Measurements from ENCODE around the gene RIPOR2. TPM values are rescaled to one million over a fixed set of nuclear protein-coding genes. Genes with fewer than 3 reads are reported as not detected.
"Not testable (repeated sequence)": the region's sequence is repeated elsewhere in the genome, so short reads cannot be mapped to it uniquely, and the experiment has no call there.

The RIPOR2 gene
- total RNA-seq, 2 experiments from 2014 or later, result 18.0 to 28.9 TPM

GRCh38 chr6:24881376-24881775, 54.4 kb downstream of the RIPOR2 start:
- Histone ChIP-seq H2AFZ (ENCODE audit: low read length) (peak overlapping the region; percentile 18; the same call in 1 of the 2 replicates), H3K79me2 (ENCODE audit: insufficient read depth, low read depth, low read length) (peaks cover 43% of the 10 kb centered on the region; the same call in 1 of the 2 replicates), H3K27ac (ENCODE audit: low read depth, low read length, poor library complexity, severe bottlenecking) (peak overlapping the region; percentile 83), H3K9me2 (ENCODE audit: insufficient read depth, low read length) (no peaks in the 10 kb centered on the region), H3K9me3 (ENCODE audit: low read length) (peaks cover 19% of the 10 kb centered on the region), H4K20me1 (ENCODE audit: insufficient read depth, low read length) (no peaks in the 10 kb centered on the region), H3K4me3 (ENCODE audit: low read depth, low read length, poor library complexity, severe bottlenecking) (peak overlapping the region; percentile 27), H3K36me3 (ENCODE audit: insufficient read depth, low read length) (peaks cover 30% of the 10 kb centered on the region), H3K4me2 (ENCODE audit: low read length) (peak overlapping the region; percentile 71), H3K4me1 (ENCODE audit: insufficient read depth, low read length, poor library complexity, severe bottlenecking) (peaks cover 71% of the 10 kb centered on the region)
- ChIA-PET CTCF (ENCODE audit: unreplicated experiment) (interaction anchor here (1.0 to 1.8 kb wide), 3 partner anchors 19 to 39 kb away, joined by 3 to 4 read pairs (median 4); no protein-coding TSS in a partner anchor), POLR2A (interaction anchor here (1.0 to 3.0 kb wide), 11 partner anchors 8 to 113 kb away, joined by 3 to 26 read pairs (median 7); no protein-coding TSS in a partner anchor)
- TF ChIP-seq EZH2phosphoT487 (IDR thresholded peaks at IDR 0.05; ENCODE audit: borderline replicate concordance, low read depth, low read length), result no peak
- no peak for DNase-seq (ENCODE audit: low spot score)
- no TSS peak for BruUV-seq (replicated peaks)
- intact Hi-C loops (cut with micrococcal nuclease; ENCODE audit: unreplicated experiment), result loop anchor here (10.0 kb wide), 1 partner anchor 387 kb away; the partner anchor contains the start of gene ALDH5A1

DNA sequence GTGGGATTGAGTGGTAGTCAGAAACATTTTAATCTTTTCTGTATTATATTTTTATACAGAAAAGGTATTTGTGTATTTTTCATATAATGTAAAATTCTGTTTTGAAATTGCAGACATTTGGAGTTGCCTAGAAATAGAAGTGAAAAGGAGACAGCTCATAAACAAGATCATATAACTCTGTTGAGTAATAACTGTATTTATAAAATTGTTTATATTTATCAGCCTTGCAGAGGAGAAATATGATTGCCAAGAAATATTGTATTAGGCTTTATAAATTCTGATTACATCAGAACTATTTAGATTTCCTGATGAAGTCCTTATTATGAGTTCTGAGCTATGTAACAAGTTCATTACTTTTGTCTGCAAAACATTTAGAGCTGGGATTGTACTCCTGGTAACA, 55.3 kb downstream of the RIPOR2 start:
- ChIA-PET POLR2A (interaction anchor here (0.8 to 2.9 kb wide), 6 partner anchors 8 to 110 kb away, joined by 3 to 11 read pairs (median 4); no protein-coding TSS in a partner anchor), CTCF (ENCODE audit: unreplicated experiment) (interaction anchor here (0.6 kb wide), 1 partner anchor 30 kb away, joined by 3 read pairs; no protein-coding TSS in a partner anchor)
- no TSS peak for BruUV-seq (replicated peaks)
- peaks cover 21% of the 10 kb centered on the region for H3K9me3 ChIP-seq (ENCODE audit: low read length)
- no peaks in the 10 kb centered on the region for H3K9me2 ChIP-seq (ENCODE audit: insufficient read depth, low read length)
- H4K20me1 ChIP-seq (ENCODE audit: insufficient read depth, low read length), result no peaks in the 10 kb centered on the region
- no peak overlapping the region for H2AFZ ChIP-seq (ENCODE audit: low read length)
- H3K79me2 ChIP-seq (ENCODE audit: insufficient read depth, low read depth, low read length), result peaks cover 34% of the 10 kb centered on the region; the same call in 1 of the 2 replicates
- TF ChIP-seq, protein P1, sequence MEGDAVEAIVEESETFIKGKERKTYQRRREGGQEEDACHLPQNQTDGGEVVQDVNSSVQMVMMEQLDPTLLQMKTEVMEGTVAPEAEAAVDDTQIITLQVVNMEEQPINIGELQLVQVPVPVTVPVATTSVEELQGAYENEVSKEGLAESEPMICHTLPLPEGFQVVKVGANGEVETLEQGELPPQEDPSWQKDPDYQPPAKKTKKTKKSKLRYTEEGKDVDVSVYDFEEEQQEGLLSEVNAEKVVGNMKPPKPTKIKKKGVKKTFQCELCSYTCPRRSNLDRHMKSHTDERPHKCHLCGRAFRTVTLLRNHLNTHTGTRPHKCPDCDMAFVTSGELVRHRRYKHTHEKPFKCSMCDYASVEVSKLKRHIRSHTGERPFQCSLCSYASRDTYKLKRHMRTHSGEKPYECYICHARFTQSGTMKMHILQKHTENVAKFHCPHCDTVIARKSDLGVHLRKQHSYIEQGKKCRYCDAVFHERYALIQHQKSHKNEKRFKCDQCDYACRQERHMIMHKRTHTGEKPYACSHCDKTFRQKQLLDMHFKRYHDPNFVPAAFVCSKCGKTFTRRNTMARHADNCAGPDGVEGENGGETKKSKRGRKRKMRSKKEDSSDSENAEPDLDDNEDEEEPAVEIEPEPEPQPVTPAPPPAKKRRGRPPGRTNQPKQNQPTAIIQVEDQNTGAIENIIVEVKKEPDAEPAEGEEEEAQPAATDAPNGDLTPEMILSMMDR (conservative IDR thresholded peaks at IDR 0.05; ENCODE audit: low read length), result no peak
- TF ChIP-seq EZH2phosphoT487 (IDR thresholded peaks at IDR 0.05; ENCODE audit: borderline replicate concordance, low read depth, low read length), result no peak
- H3K36me3 ChIP-seq (ENCODE audit: insufficient read depth, low read length), result peaks cover 39% of the 10 kb centered on the region
- H3K4me3 ChIP-seq (ENCODE audit: low read depth, low read length, poor library complexity, severe bottlenecking), result no peak overlapping the region
- peak overlapping the region; percentile 83 for H3K27ac ChIP-seq (ENCODE audit: low read depth, low read length, poor library complexity, severe bottlenecking)
- peaks cover 66% of the 10 kb centered on the region for H3K4me1 ChIP-seq (ENCODE audit: insufficient read depth, low read length, poor library complexity, severe bottlenecking)
- DNase-seq (ENCODE audit: low spot score), result no peak
- intact Hi-C loops (cut with micrococcal nuclease; ENCODE audit: unreplicated experiment), result loop anchor here (10.0 kb wide), 1 partner anchor 386 kb away; the partner anchor contains the start of gene ALDH5A1
- 0 out of 2 replicates have a peak overlapping the region, but pooled peaks have one; percentile 4 for H3K4me2 ChIP-seq (ENCODE audit: low read length)

DNA sequence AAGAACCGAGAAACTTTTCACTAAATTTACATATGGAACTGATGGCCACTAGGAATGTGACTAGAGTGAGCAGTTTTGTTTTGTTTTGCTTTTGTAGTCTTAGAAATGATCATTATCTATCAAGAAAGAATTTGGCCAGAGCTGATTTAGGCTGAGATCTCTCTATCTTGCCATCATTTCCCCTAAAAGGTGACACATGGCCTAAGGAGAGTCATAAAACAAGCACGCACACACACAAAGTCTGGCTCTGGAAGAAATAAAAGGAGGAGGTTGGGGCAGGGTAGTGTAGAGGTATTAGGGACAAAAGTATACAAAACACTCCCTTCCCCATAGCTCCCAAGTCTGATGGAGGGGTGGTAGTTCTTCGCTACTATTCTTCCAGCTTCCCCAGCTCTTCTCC, 56.4 kb downstream of the RIPOR2 start:
- no peaks in the 10 kb centered on the region for H4K20me1 ChIP-seq (ENCODE audit: insufficient read depth, low read length)

DNA sequence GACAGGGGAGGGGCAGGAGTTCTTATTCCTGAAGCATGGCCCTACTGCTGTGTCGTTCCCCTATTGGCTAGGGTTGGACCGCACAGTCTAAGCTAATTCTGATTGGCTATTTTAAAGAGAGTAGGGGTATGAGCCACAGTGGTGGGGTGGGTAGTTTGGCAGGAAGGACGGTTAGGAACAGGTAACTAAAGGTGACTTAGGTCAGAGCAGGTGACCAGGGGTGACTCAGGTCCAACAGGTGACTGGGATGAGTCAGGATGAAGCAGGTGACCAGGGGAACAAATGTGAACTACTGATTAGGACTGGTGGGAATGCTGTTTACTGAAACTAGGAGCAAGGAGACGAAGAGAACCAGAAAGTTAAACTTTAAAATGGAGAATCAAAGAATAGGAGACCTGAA, 58.0 kb downstream of the RIPOR2 start:
- H2AFZ ChIP-seq (ENCODE audit: low read length); H3K9me2 ChIP-seq (ENCODE audit: insufficient read depth, low read length); BruUV-seq (replicated peaks); H4K20me1 ChIP-seq (ENCODE audit: insufficient read depth, low read length); H3K4me3 ChIP-seq (ENCODE audit: low read depth, low read length, poor library complexity, severe bottlenecking); intact Hi-C loops (cut with micrococcal nuclease; ENCODE audit: unreplicated experiment); DNase-seq (ENCODE audit: low spot score); H3K27ac ChIP-seq (ENCODE audit: low read depth, low read length, poor library complexity, severe bottlenecking); CTCF ChIA-PET (ENCODE audit: unreplicated experiment); H3K4me2 ChIP-seq (ENCODE audit: low read length): not testable (repeated sequence)
- Histone ChIP-seq H3K79me2 (ENCODE audit: insufficient read depth, low read depth, low read length) (peaks cover 24% of the 10 kb centered on the region; the same call in 1 of the 2 replicates), H3K4me1 (ENCODE audit: insufficient read depth, low read length, poor library complexity, severe bottlenecking) (peaks cover 46% of the 10 kb centered on the region), H3K36me3 (ENCODE audit: insufficient read depth, low read length) (peaks cover 66% of the 10 kb centered on the region), H3K9me3 (ENCODE audit: low read length) (peaks cover 21% of the 10 kb centered on the region)
- POLR2A ChIA-PET, result interaction anchor here (1.0 kb wide), 1 partner anchor 10 kb away, joined by 3 read pairs; no protein-coding TSS in a partner anchor

More for the DNA sequence above, 56.4 kb downstream of the RIPOR2 start:
- ChIA-PET CTCF (ENCODE audit: unreplicated experiment) (no interaction called here), POLR2A (interaction anchor here (1.0 to 1.6 kb wide), 4 partner anchors 8 to 19 kb away, joined by 3 to 6 read pairs (median 4); no protein-coding TSS in a partner anchor)
- no peak overlapping the region for H2AFZ ChIP-seq (ENCODE audit: low read length)
- BruUV-seq (replicated peaks), result no TSS peak
- H3K4me1 ChIP-seq (ENCODE audit: insufficient read depth, low read length, poor library complexity, severe bottlenecking), result peaks cover 61% of the 10 kb centered on the region
- no peaks in the 10 kb centered on the region for H3K9me2 ChIP-seq (ENCODE audit: insufficient read depth, low read length)
- no peak overlapping the region for H3K4me3 ChIP-seq (ENCODE audit: low read depth, low read length, poor library complexity, severe bottlenecking)
- DNase-seq (ENCODE audit: low spot score), result no peak
- peaks cover 21% of the 10 kb centered on the region for H3K9me3 ChIP-seq (ENCODE audit: low read length)
- peaks cover 50% of the 10 kb centered on the region for H3K36me3 ChIP-seq (ENCODE audit: insufficient read depth, low read length)
- peaks cover 31% of the 10 kb centered on the region; the same call in 1 of the 2 replicates for H3K79me2 ChIP-seq (ENCODE audit: insufficient read depth, low read depth, low read length)
- TF ChIP-seq, protein P1 (conservative IDR thresholded peaks at IDR 0.05; ENCODE audit: low read length), result no peak
- no peak for TF ChIP-seq EZH2phosphoT487 (IDR thresholded peaks at IDR 0.05; ENCODE audit: borderline replicate concordance, low read depth, low read length)
- H3K27ac ChIP-seq (ENCODE audit: low read depth, low read length, poor library complexity, severe bottlenecking), result no peak overlapping the region
- intact Hi-C loops (cut with micrococcal nuclease; ENCODE audit: unreplicated experiment), result no loop called here
- no peak overlapping the region for H3K4me2 ChIP-seq (ENCODE audit: low read length)

Data from OCI-LY7 (cell line).